ENCODE measurements around the gene TTBK1.

TTBK1 gene

DNA sequence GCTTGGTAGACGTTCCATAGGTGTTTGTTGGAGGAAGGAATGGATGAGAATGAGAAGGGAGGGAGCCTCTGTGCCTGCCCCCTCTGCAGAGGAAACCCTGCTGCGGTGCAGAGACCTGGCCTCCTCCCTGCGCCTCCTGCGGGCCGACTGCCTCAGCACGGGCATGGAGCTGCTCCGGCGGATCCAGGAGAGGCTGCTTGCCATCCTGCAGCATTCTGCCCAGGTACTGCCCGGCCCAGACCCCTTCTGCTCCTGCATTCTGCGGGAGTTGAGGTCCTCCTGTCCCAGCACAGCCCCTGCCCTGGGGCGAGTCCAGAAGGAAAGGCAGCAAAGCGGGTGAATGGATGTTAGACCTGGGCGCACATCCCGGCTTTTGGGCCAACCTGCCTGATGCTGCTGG, 20.1 kb upstream of the TTBK1 start:
- no peak for DNase-seq (ENCODE audit: low spot score)

DNA sequence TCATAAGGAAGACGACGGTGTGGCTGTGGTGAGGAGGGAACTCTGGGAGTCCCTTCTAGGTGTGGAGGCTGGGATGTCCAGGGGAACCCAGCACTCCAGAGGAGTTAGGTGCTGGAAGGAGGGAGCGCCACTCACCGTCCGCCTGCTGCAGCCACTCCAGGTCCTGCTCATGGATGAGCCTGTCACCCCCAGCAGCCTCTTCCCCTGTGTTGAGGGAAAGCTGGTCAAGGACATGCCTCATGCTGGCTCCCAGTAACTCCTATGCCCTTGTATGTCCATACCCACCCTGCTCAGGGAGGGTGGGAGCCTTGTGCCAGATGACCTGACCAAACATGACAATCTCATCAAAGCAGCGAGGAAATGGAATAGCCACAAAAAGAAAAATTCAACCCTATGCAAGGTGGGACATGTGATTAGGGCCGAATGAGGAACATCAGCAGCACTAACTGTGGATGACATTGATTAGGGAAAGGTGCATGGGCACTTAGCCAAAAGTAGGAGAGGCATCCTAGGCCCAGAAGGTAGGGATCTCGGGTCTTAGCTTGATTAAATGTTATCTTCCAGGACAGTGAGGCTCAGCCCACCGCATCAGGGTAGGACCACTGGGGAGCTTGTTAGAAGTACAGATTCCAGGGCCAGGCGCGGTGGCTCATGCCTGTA, 17.0 kb upstream of the TTBK1 start:
- no peak for DNase-seq (ENCODE audit: low spot score)

DNA sequence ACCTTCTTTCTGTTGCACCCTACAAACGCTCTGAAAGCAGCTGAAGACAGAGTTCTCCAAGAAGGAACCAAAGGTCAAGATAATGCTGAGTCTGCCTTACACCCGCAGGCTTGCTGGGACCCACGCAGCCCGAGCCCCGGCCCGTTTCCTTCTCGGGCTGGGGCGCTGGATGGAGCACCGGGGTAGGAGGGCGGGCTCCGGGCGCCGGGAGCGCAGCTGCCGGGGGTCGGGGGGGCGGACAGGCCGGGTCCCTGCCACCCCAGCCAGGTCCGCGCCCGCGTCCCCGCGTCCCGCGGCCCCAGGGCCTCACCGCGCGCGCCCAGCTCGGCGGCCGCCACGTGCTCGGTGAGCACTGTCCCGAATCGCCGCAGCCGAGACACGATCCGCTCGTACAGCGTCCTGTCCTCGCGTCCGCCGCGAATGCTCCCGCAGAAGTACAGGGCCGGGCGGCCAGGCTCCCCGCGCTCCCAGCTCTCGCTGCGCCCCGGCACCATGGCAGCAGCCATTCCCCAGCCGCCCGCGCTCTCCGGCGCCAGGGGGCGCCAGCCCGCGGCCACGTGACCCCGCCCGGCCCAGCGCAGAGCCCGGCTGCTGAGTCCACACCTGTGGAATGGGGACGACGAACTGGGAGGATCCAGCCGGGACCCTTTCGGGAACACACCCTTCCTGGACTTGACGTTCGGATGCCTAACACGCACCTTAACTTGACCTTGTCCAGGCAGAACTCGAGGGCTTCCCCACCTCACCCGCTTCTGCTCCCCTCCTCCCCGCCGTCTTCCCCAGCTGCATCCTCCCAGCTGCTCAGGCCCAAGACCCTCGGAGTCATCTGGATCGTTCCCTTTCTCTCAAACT, 14.1 kb upstream of the TTBK1 start, which contains the start of gene DNPH1:
Gene DNPH1 (minus strand): TSS at position 531 of the 852 bp plus-strand sequence. CDS start 25 bp downstream, at position 506.
- DNase-seq (ENCODE audit: low spot score), result peak; percentile 69

DNA sequence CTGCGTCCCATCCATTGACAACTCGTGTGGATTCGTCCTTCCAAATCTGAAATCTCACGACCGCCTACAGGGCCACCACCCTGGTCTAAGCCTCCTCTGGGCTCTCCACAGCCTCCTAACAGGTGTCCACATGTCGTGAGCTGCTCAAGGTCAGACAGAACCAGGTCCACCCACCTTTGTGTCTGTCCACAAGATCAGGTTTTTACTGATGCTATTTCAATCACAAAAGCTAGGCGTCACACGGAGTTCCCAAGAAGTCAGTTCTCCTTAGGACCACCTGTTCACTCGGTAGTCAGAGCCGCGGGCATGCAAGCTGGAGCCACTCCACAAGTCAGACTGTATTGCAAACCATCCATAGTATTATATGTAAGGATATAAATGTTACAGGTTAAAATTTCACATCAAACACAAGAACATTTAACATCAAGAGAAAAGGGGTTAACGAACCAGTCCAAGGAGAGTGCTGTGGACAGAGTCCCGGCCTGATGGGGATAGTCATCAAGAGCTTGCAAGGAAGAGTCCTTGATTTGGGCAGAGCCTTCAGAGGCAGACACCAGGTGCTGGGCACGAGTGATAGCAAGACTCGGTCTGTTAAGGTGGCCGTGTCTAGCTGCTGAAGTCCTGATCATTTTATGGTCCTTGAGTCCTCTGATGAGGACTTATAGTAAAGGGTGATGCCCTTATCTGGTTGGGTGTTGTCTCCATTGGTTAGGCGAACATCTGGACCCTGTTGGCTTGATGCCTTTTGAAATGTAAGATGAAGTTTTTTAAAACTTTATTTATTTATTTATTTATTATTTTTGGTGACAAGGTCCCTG, 13.3 kb upstream of the TTBK1 start:
- no peak for DNase-seq (ENCODE audit: low spot score)

DNA sequence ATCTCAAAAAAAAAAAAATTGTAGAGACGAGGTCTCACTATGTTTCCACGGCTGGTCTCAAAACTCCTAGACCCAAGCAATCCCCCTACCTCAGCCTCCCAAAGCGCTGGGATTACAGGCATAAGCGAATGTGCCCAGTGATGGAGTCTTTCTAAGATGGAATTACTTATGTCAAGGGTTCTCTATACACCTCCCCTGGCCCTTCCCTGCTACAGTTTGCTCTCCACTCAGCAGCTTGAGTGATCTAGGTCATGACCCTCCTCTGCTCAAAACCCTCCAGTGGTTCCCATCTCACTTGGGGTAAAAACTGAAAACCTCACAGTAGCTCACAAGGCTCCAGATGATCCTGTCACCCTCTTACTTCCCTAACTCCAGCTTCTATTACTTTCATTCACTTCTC, 12.2 kb upstream of the TTBK1 start:
- DNase-seq (ENCODE audit: low spot score), result no peak

DNA sequence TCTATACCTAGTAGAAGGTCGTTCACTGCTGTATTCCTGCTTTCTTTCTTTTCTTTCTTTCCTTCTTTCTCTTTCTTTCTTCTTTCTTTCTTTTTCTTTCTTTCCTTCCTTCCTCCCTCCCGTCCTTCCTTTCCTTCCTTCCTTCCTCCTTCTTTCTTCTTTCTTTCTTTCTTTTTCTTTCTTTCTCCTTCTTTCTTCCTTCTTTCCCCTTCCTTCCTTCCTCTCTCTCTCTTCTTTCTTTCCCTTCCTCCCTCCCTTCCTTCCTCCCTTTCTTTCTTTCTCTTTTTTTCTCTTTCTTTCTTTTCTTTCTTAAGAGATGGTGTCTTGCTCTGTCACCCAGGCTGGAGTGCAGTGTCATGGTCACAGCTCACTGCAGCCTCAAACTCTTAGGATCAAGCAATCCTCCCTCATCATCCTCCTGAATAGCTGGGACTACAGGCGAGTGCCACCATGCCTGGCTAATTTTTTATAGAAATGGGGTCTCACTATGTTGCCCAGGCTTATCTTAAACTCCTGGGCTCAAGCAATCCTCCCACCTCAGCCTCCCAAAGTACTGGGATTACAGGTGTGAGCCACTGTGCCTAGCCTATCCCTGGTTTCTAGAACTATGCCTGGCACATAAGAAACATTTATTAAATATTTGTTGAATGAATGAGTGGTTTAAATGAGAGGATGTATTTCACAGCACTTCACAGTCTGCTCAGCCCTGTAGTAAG, 11.4 kb upstream of the TTBK1 start:
- DNase-seq (ENCODE audit: low spot score), result no peak

DNA sequence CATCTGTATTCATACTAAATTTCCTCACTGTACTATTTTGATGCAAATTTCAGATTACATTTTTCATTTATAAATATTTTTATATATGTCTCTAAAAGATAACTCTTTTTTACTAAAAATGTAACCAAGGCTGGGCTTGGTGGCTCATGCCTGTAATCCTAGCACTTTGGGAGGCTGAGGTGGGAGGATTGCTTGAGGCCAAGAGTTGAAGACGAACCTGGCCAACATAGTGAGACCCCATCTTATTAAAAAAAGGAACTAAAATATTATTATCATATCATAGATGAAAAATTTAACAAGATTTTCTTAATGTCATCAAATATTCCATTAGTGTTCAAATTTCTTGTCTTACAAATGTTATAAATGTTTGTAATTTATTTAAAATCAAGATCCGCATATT, 7.4 kb upstream of the TTBK1 start:
- DNase-seq (ENCODE audit: low spot score), result no peak

DNA sequence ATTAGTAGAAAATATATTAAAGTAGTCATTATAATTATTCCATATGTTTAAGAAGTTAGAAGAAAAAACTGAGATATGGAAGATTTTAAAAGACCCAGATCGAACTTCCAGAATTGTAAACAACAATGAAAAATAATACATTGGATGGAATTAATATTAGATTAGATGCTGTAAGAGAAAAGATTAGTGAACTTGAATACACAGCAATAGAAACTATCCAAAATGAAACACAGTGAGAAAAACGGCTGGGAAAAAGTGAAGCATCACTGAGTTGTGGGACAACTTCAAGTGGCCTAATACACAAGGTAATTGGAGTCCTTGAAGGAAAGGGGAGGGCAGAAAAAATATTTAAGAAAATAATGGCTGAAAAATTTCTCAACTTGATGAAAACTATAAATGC, 4.2 kb upstream of the TTBK1 start:
- DNase-seq (ENCODE audit: low spot score), result no peak

DNA sequence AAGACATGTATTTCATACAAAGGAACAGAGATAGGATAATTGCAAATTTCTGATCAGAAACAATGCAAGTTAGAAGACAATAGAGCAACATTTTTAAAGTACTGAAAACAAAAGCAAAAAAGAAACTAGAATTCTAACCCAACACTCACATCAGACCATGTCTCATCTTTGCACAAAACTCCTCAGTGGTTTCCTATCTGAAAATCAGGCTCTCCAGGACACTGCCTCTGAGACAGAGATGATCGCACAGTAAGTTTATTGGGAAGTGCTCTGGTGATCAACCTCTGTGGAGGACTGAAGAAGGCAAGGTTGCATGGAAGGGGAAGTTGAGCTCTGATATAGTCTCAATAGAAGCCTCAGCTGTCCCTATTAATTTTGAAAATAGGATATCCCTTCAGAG, 2.3 kb upstream of the TTBK1 start:
- DNase-seq (ENCODE audit: low spot score), result no peak

DNA sequence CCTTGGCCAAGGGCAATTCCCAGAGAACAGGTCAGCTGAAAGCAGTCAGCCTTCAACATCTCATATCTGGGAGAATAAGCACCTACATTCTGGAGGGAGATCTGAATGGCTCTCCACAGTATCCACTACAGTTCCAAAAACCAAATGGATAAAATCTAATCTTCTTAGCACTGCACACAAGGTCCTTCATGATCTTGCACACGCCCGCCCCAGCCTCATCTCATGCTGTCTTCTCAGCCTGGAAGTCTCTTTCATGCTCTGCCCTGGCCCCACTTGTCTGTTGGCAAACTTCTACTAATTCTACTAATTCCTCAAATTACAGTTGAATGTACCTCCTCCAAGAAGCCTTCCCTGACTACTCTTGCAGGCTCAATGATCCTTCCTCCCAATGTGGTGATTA, 1.8 kb upstream of the TTBK1 start:
- no peak for DNase-seq (ENCODE audit: low spot score)

DNA sequence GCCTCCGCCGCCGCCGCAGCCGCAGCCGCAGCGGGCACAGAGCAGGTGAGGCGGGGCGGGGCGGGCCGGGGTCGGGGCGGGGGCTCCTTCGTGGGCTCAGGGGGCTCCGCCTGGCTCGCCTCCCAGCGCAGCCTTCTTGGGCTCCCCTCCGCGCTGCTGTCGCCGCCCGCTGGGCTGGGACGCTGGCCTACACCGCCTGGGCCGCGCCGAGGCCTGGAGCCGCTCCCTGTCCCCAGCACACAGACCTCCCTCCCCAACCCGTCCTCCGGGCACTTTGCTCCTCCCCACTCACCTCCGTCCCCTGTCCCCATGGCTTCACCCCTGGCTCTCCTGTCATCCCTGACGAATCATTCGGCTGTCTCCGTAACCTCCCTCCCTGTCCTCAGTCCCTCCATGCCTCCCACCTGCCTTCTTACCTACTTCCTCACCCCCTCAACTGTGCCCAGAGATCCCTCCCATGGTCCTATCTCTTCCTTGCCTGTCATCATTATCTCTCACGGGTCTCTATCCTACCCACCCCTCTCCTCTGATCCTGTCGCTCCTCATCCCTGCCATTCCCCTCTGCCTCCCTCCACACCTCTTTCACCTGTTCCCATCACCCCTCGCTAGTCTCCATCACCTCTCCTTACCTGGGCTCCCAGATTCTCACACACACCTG, 512 bp downstream of the TTBK1 start:
- DNase-seq (ENCODE audit: low spot score), result no peak

DNA sequence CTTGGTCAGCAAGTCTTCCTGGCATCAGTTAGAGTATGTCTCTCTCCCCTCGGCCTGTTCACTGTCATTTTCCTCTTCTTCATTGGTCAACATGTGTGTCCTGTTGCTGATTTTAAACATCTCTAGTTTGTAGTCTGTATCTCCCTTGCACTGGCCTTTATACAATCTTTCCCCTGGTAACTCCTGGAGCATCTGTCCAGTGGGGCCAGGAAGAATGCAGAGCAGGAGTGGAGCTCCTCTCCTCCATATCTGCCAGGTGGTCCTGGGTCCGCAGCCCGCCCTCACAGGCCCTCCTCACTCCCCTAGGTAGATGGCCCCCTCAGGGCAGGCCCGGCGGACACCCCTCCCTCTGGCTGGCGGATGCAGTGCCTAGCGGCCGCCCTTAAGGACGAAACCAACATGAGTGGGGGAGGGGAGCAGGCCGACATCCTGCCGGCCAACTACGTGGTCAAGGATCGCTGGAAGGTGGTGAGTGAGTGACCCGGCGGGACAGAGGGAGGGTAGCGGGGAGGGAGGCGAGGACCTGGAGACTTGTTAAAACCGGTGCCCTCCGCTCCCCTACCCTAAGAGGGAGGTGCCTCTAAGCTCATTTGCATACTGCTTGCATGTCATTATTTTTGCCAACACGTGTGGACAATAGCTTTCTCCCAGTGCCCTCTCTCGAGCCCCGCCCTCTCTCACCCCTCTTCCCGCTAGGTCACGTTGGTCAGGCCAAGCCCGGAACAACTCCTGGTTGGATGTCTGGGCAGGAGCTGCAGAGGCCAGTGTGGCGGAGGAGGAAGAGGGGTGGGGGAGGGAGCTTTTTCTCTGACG, 3.2 kb downstream of the TTBK1 start:
- peak; percentile 86 for DNase-seq (ENCODE audit: low spot score)

DNA sequence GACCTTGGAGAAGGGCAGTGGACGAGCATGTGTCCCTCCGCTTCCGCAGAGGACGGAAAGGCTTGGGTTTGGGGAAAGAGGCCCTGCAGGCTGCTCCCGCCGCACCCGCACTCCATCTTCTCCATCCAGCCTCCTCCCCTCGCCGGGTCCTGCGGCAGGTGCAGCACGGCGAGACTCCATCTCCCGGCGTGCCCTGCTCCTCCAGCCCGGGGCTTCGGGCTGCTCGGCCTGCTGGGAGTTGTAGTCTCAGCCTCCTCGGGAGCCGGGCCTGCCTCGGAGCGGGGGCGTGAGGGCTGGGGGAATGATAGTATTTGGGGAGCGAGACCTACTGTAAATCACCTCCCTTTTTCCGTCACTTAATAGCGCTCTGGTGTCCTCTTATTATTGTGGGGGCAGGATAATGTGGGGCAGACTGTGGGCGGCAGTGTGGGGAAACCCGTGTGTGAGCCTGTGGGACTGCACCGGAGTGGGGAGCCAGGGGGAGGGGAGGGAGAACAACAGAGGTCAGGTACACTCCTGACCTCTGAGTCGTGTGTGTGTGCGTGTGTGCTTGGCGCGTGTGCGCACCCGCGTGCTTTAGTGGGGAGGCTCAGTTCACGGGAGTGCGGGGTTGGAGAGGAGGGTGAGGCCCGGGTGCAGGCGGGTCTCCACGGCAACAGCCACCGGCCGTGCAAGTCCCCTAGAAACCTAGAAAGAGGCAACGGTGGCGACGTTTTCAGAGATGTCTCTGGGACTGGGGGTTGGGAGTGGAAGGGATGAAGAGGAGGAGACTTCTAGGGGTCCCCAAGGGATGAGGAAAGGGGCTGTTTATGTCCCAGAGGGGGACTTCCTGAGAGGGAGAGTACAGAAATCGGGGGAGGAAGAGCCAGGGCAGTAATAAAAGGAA, 4.1 kb downstream of the TTBK1 start:
- DNase-seq (ENCODE audit: low spot score), result peak; percentile 90

DNA sequence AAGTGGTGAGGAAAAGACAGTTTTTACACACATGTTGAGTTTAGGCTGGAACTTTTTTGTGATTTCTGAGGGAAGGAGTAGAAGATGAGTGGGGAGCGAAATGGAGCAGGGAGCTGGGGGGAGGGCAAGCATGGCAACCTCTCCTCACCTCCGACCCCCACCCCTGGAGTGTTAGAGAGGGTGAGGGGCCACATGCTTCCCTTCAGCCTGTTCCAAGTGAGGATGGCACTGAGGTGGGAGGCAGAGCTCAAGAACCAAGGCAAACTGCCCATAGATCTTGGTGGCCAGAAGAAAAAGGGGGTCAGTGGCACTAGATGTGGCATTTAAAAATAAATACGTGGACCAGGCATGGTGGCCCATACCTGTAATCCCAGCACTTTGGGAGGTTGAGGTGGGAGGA, 4.8 kb downstream of the TTBK1 start:
- no peak for DNase-seq (ENCODE audit: low spot score)

DNA sequence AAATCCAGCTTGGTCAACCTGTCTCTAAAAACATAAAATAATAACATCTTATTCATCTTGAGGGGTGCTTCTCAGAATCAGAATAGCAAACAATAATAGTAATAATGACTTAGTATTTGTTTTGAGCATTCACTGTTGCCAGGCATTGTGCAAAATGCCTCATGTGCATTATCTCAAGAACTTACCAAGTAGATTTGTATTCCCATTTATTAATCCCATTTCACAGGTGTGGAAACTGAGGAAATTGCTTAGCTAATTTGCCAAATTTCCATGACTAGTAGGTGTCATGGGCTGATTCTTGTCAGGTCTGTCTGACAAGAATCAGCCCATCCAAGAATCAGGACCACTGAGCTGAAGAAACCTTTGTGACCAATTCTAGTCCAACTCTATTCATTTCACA, 5.5 kb downstream of the TTBK1 start:
- no peak for DNase-seq (ENCODE audit: low spot score)

DNA sequence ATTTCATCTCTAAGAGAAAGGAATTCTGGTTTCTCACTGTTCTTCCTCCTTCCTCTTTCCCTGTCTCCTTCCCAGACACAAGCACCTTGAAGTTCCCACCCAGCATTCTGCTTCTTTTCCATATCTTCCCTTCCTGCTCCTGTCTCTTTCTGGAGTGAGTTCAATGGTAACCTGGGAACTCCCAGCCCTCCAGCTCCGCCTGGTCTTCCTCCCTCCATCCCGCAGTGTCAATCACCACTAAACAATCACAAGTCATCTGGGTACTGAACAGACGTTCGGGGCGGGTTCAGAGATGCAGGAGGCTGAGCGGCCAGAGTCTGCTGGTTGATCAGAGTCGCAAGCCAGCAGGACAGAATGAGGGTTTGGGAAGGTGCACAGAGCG, 7.7 kb downstream of the TTBK1 start:
- DNase-seq (ENCODE audit: low spot score), result no peak

DNA sequence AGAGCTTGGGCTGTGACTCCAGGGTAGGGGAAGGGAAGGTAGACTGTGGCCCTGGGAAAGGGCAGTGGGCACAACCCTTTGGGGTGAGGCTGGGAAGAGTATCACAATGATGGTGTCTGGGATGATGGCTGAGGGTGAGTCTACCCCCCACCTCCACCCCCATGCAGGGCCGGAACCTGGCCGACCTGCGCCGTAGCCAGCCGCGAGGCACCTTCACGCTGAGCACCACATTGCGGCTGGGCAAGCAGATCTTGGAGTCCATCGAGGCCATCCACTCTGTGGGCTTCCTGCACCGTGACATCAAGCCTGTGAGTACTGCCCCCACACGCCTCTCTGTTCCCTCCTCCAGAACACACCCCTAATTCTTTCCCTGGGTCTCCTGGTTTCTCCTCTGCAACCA, 10.1 kb downstream of the TTBK1 start:
- DNase-seq (ENCODE audit: low spot score), result no peak

DNA sequence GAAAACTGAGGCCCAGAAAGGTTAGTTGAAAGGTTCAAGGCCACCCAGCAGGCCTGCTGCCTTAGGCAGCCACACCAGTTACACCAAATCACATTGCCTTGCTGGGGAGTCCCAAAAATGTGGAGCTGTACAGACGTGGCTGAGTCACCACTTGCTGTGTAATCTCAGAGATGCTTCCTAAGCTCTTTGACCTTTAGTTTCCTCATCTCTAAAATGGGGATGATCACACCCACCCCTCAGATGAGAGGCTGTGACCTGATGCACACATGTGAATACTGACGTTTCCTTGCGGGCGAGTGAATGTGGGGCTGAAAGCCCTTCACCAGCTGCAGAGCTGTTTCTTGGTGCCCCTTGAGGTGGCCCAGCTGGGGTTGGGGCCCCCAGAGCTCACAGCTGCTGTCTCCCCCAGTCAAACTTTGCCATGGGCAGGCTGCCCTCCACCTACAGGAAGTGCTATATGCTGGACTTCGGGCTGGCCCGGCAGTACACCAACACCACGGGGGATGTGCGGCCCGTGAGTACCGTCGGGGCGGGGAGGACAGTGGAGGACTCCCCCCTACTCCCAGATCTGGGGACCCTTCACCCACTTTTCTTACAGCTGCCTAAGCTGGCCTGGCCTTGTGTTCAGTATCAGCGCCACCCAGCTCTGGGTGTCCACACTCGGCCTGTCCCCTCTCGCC, 11.0 kb downstream of the TTBK1 start:
- no peak for DNase-seq (ENCODE audit: low spot score)

DNA sequence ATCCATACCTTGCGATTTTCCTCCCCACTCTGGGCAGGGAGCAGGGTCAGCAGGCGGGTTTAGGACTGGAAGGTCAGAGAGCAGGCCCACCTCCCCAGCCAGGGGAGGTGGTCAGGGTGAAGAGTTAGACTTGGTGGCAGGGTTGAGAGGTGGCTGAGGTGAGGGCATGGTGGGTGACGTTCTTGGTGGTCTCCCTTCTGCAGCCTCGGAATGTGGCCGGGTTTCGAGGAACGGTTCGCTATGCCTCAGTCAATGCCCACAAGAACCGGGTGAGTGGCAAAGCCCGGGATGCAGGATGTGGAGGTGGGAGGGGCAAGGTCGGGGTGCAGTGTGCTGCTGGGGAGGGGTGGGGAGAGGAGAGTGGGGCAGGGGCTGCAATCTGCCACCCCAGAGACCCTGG, 11.6 kb downstream of the TTBK1 start:
- DNase-seq (ENCODE audit: low spot score), result no peak

Data from Ammon's horn (tissue), 1 donor.